Measurements from ENCODE around the gene KIF18B. TPM values are rescaled to one million over a fixed set of nuclear protein-coding genes. Genes with fewer than 3 reads are reported as not detected.

KIF18B gene
- total RNA-seq, 3 donors from 2014 or later: 0.15 to 0.64 TPM; not detected in 1

DNA sequence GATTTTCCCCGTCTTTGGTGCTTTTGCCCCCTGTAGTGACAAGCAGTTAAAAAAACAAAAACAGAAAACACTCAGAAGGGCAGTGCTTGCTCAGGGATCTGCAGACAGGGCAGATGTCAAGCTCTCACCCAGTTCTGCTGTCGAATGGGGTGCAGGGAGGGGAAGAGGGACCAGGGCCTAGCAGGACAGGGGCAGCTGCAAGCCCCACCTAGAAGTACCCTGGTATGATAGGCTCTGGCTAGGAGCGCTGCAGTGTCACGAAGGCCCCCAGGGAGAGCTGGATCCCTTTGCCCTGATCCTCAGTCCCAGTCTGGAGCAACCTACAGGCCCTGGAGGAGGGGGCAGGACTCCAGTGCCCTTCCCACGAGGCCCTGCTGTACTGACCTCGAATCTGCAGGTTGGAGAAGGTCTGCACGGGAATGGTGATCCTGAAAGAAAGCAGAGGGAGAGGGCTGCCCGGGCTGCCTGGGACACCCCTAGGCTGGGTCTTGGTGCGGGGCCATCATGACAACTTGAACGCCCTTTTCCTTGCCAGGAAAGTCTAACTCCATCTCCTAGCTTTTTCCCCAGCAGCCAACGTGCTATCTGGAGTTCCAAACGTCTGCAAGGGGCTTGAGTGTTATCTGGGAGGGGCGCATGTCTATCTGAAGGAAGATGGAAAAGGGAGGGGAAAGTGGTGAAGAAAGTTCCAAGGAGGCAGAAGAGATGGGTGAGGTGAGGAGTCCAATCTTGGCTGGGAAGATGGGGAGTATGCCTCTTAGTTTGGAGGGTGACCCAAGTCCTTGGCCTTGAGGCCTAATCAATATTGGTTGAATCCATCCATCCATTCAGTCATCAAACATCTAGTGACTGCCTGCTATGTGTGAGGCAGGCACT lies 37.1 kb downstream of the KIF18B start:
- Histone ChIP-seq H3K4me1 (no peaks in the 10 kb centered on the region), H3K27me3 (no peaks in the 10 kb centered on the region), H3K4me3 (no peak overlapping the region), H3K36me3 (no peaks in the 10 kb centered on the region), H3K9me3 (no peaks in the 10 kb centered on the region), H3K27ac (no peak overlapping the region)
- no peak for DNase-seq (ENCODE audit: low spot score in 2 of 2)
- no peak for TF ChIP-seq POLR2A (IDR thresholded peaks at IDR 0.05)
- TF ChIP-seq, protein P1, sequence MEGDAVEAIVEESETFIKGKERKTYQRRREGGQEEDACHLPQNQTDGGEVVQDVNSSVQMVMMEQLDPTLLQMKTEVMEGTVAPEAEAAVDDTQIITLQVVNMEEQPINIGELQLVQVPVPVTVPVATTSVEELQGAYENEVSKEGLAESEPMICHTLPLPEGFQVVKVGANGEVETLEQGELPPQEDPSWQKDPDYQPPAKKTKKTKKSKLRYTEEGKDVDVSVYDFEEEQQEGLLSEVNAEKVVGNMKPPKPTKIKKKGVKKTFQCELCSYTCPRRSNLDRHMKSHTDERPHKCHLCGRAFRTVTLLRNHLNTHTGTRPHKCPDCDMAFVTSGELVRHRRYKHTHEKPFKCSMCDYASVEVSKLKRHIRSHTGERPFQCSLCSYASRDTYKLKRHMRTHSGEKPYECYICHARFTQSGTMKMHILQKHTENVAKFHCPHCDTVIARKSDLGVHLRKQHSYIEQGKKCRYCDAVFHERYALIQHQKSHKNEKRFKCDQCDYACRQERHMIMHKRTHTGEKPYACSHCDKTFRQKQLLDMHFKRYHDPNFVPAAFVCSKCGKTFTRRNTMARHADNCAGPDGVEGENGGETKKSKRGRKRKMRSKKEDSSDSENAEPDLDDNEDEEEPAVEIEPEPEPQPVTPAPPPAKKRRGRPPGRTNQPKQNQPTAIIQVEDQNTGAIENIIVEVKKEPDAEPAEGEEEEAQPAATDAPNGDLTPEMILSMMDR (IDR thresholded peaks at IDR 0.05): no peak
- TF ChIP-seq POLR2AphosphoS5 (IDR thresholded peaks at IDR 0.05): no peak
- intact Hi-C loops (cut with DNase I; ENCODE audit: low total_unique reads): loop anchor here (10.0 kb wide), 1 partner anchor 194 kb away; no protein-coding TSS in a partner anchor

- intact Hi-C loops (cut with DNase I; ENCODE audit: low total_unique reads): loop anchor here (10.0 kb wide), 1 partner anchor 195 kb away; no protein-coding TSS in a partner anchor
- no peaks in the 10 kb centered on the region for H3K4me1 ChIP-seq
- no peak overlapping the region for H3K27ac ChIP-seq
- TF ChIP-seq, protein P1 (IDR thresholded peaks at IDR 0.05): no peak
- TF ChIP-seq POLR2AphosphoS5 (IDR thresholded peaks at IDR 0.05) (no peak), POLR2A (IDR thresholded peaks at IDR 0.05) (no peak)
- H3K27me3 ChIP-seq: no peaks in the 10 kb centered on the region
- H3K4me3 ChIP-seq: no peak overlapping the region
- H3K36me3 ChIP-seq: no peaks in the 10 kb centered on the region
- no peak for DNase-seq (ENCODE audit: low spot score in 2 of 2)
- no peaks in the 10 kb centered on the region for H3K9me3 ChIP-seq
These were observed 37.9 kb downstream of the KIF18B start for GRCh38 chr17:44909681-44910144.

- no peak for DNase-seq (ENCODE audit: low spot score in 2 of 2)
- H3K27ac ChIP-seq: no peak overlapping the region
These were observed 38.7 kb downstream of the KIF18B start for GRCh38 chr17:44908761-44909326.

GRCh38 chr17:44907729-44908470 lies 39.7 kb downstream of the KIF18B start:
- TF ChIP-seq POLR2AphosphoS5 (IDR thresholded peaks at IDR 0.05) (no peak), POLR2A (IDR thresholded peaks at IDR 0.05) (no peak)
- TF ChIP-seq, protein P1 (IDR thresholded peaks at IDR 0.05): no peak
- H3K27ac ChIP-seq: no peak overlapping the region
- no peaks in the 10 kb centered on the region for H3K27me3 ChIP-seq
- no peaks in the 10 kb centered on the region for H3K4me1 ChIP-seq
- intact Hi-C loops (cut with DNase I; ENCODE audit: low total_unique reads): no loop called here
- DNase-seq (ENCODE audit: low spot score in 2 of 2): no peak
- H3K4me3 ChIP-seq: no peak overlapping the region
- no peaks in the 10 kb centered on the region for H3K36me3 ChIP-seq
- no peaks in the 10 kb centered on the region for H3K9me3 ChIP-seq

More at GRCh38 chr17:44908761-44909326, 38.7 kb downstream of the KIF18B start:
- H3K4me1 ChIP-seq: no peaks in the 10 kb centered on the region
- no peaks in the 10 kb centered on the region for H3K36me3 ChIP-seq
- H3K27me3 ChIP-seq: no peaks in the 10 kb centered on the region
- H3K4me3 ChIP-seq: no peak overlapping the region
- no peaks in the 10 kb centered on the region for H3K9me3 ChIP-seq
- intact Hi-C loops (cut with DNase I; ENCODE audit: low total_unique reads): no loop called here
- TF ChIP-seq POLR2A (IDR thresholded peaks at IDR 0.05) (no peak), POLR2AphosphoS5 (IDR thresholded peaks at IDR 0.05) (no peak)
- TF ChIP-seq, protein P1 (IDR thresholded peaks at IDR 0.05): no peak
